ENCODE data around the gene VMO1.

The VMO1 gene

GRCh38 chr17:4735876-4736651, 50.1 kb downstream of the VMO1 start:
- TF ChIP-seq CTCF (conservative IDR thresholded peaks at IDR 0.05; ENCODE audit: control insufficient read depth, insufficient read depth, low read depth, low read length), result no peak
- no peak for DNase-seq (ENCODE audit: low read depth)
- H3K4me3 ChIP-seq (ENCODE audit: control insufficient read depth, low read depth, low read length), result no peak overlapping the region
